Spleen (tissue), 3 donors: ENCODE data around the gene TOP3A.

ENCODE experiments used
- POLR2A ChIP-seq, 3 donors: fragments of 450-650 bp; IDR thresholded peaks; one replicate each; pipeline ENCODE4 v1.5.1; 2017; ENCODE audit warnings: antibody characterized with exemption in 3 of 3, mild to moderate bottlenecking in 1 of 3
- POLR2AphosphoS5 ChIP-seq, 3 donors: sonication (generic); formaldehyde crosslinking; IDR thresholded peaks; one replicate each; pipeline ENCODE4 v1.5.1; 2017; ENCODE audit warnings: antibody characterized with exemption in 3 of 3

DNA sequence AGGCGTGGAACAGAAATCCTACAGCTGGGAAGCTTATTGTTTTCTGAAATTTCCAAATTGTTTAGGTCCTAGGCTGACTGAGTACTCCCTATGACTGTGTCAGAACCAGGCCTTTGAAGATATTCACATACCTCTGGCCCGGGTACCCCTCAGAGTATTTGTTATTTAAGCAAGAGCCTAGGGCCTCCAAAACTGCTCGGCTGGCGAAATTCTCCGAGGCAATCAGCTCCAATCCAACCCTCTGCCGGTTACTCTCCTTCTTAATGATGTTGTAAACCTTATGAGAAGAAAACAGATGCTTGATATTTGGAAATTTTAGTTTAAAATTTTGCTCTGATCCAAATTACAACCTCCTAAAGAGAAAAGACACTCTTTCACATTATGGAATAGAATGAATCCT, 38.7 kb upstream of the TOP3A start:
- no peak for TF ChIP-seq POLR2A (IDR thresholded peaks at IDR 0.05)
- no peak for TF ChIP-seq POLR2AphosphoS5 (IDR thresholded peaks at IDR 0.05)
